Transverse colon (tissue), 4 donors: ENCODE results near the gene SMIM21.

Source experiments
- POLR2A ChIP-seq: fragments of 450-650 bp; IDR thresholded peaks from one replicate; pipeline ENCODE4 v1.6.1; 2016; ENCODE audit warnings: antibody characterized with exemption, mild to moderate bottlenecking, moderate library complexity
- POLR2AphosphoS5 ChIP-seq, 3 donors: sonication (generic); formaldehyde crosslinking; IDR thresholded peaks; one replicate each; pipeline ENCODE4 v1.6.1; 2016; ENCODE audit warnings: antibody characterized with exemption in 3 of 3
- TF ChIP-seq, protein P1 (sequence below), 5 experiments: fragments of 200-600 bp in 3 of 5; fragments of 450-650 bp in 2 of 5; sonication (generic) in 3 of 5; IDR thresholded peaks; 1 replicate in 2 of 5; 2 replicates in 3 of 5; pipeline ENCODE4 v1.5.1; 2016 to 2017; ENCODE audit warnings: antibody characterized with exemption in 5 of 5, inconsistent platforms in 3 of 5, mild to moderate bottlenecking in 2 of 5, moderate library complexity in 1 of 5

DNA sequence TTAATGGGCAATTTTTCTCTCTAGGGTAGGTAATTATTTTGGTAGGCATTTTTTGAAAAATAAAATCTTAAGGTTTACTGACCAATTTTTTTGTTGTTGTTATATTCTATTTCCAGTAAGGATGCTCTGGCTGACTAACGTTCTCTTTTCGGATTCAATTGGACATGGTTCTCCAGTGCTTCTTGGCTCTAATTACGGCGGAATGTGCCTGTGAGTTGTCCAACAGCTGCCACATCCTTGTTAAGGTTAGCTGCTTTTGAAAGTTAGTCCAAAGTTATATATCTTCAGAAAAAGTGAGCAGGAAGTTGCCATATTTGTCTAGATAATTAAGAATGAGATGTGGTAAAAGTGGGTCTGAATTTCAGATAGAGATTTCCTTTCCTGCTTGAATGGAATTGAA, 45.8 kb upstream of the SMIM21 start:
- TF ChIP-seq, protein P1, sequence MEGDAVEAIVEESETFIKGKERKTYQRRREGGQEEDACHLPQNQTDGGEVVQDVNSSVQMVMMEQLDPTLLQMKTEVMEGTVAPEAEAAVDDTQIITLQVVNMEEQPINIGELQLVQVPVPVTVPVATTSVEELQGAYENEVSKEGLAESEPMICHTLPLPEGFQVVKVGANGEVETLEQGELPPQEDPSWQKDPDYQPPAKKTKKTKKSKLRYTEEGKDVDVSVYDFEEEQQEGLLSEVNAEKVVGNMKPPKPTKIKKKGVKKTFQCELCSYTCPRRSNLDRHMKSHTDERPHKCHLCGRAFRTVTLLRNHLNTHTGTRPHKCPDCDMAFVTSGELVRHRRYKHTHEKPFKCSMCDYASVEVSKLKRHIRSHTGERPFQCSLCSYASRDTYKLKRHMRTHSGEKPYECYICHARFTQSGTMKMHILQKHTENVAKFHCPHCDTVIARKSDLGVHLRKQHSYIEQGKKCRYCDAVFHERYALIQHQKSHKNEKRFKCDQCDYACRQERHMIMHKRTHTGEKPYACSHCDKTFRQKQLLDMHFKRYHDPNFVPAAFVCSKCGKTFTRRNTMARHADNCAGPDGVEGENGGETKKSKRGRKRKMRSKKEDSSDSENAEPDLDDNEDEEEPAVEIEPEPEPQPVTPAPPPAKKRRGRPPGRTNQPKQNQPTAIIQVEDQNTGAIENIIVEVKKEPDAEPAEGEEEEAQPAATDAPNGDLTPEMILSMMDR (IDR thresholded peaks at IDR 0.05) = no peak
- no peak for TF ChIP-seq POLR2A
- TF ChIP-seq POLR2AphosphoS5 (IDR thresholded peaks at IDR 0.05) = no peak
